ENCODE results near the gene IGLL5. TPM values are rescaled to one million over a fixed set of nuclear protein-coding genes. Genes with fewer than 3 reads are reported as not detected.
A peak's percentile ranks its signal among the peaks of the same experiment; 100 is the strongest.

IGLL5 gene
- total RNA-seq, 1 experiment from 2014 or later, result 1.0 TPM

DNA sequence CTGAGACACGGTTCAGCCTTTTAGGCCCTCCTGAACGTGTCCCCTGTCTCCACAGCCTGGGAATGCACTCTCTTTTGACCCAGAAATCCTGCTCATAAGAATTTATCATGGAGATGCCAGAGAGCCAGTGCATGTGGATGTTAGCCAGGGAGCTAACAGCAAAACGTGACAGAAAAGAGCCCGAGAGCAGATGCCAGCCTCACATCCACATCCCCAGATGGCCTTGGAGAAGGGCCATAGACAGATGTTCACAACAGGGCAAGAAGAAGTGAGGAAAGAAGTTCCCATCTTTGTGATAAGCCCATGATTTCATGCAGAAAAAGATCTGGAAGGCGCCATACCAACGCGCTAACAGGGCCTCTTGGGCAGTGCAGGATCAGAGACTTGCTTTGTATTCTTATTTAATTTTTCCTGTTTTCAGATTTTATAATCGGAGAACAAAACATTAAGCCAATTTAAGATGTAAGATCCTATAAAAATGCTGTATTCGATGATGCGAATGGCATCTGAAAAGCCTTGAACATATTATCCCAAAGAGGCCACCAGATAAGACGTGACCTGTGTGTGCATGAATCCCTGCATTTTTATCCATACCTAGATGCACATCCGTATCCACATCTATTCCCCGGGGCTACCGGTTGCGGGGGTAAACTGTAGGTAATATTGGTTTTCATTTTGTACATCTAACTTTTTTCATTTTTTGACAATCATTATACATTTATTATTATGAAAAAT, 48.7 kb downstream of the IGLL5 start:
- H3K36me3 ChIP-seq, result no peaks in the 10 kb centered on the region
- H3K4me1 ChIP-seq, result peaks cover 17% of the 10 kb centered on the region
- H3K27ac ChIP-seq, result peak overlapping the region; percentile 75
- H3K27me3 ChIP-seq, result no peaks in the 10 kb centered on the region
- H3K4me3 ChIP-seq, result no peak overlapping the region
- DNase-seq, result no peak
- no peaks in the 10 kb centered on the region for H3K9me3 ChIP-seq (replicated peaks)

DNA sequence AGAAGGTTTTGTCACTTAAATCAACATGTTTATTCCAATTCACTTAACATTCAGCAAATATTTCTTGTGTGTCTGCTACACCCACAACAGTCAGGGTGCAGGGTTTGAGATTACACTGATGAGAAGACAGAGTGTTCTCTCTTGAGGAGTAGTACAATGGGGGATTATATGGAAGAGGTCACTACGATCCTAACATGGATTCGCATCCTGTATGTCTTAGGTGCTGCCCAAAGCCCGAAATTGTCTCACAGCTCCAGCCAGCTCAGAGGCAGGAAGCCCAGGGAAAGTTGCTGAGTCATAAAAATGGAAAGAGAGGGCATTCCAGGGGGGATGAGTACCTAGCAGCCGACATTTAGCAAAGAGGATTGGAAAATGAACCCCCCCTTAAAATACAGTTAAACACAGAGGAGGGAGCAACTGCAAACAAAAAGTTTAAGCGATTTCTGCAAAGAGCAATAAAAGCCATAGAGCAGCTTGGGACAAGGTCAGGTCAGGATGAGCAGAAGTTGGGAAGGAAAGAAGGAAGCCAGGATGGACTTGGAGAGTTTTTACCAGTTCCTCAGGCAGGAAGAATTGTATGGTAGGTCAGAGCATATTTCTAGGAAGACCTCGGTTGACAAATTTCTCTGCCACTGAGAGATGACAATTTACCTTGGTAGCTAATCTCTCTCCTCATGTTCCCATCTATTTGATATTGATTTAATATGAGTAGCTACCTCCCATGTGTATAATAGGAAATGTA, 49.5 kb downstream of the IGLL5 start:
- DNase-seq, result no peak
- Histone ChIP-seq H3K9me3 (replicated peaks) (no peaks in the 10 kb centered on the region), H3K27me3 (no peaks in the 10 kb centered on the region), H3K4me3 (no peak overlapping the region), H3K36me3 (no peaks in the 10 kb centered on the region), H3K4me1 (peaks cover 18% of the 10 kb centered on the region), H3K27ac (no peak overlapping the region)

DNA sequence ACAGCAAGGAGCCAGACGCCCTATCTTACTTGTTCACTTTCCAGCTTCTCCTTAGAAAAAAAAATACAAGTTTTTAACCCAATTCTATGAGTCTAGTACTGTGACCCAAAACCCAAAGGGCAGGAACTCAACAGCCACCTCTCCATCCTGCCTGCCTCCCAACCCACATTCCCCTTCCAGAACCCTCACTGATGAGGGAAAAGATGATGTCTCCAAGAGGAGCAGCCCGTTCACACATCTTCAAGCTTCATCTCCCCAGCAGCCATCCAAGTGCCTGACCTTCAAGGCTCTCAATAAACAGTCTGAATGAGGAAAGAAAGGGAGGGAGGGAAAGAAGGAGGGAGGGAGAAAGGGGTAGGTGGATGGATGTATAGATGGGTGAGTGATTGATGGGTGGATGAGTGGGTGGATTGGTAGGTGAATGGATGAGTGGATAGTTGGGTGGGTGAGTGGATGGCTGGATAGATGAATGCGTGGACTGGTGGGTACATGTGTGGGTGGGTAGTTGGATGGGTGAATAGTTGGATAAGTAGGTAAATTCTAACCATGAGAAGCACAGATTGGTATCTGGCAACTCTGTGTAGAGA, 50.4 kb downstream of the IGLL5 start:
- no peak for DNase-seq
- Histone ChIP-seq H3K9me3 (replicated peaks) (no peaks in the 10 kb centered on the region), H3K36me3 (no peaks in the 10 kb centered on the region), H3K27me3 (no peaks in the 10 kb centered on the region), H3K4me1 (peaks cover 27% of the 10 kb centered on the region), H3K27ac (no peak overlapping the region), H3K4me3 (no peak overlapping the region)

DNA sequence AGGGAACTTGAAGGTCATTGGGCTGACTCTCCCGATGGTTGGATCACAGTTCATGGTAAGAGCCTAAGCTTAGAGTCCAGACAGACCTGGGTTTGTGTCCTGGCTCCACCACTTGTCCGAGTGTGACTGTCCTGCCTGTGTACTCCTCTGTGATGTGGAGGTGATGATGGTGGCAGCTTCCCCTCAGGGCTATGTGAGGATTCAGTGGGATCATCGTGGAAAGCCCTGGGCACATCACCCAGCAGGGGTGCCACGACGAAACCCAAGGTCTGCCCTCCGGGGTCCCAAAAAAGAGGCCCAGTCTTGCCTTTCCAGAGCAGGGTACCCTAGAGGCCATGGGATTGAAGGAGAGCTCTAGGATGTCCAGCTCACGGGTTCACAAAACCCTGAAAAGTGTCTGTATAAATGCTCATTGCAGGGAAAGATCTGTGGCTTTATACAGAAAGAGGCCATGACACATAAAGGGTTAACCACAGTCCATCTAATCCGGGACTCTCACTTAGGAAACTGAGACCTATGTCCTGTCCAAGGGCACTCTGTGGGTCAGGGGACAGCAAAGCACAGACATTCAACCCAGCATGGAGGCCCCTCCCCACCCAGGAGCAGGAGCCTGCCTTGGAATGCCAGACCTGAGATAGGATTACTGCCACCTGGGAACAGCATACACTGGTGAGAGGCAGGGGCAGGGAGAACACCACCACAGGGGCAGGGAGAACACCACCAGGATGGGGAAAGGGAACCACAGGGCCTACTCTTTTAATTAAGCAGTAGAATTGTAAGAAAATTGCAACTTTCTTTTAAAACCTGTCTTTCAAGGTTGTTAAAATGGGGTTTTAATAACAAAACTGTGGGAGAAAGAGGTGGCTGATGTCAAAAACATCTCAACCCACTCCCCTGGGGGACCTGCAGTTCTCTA, 51.3 kb downstream of the IGLL5 start:
- no peaks in the 10 kb centered on the region for H3K27me3 ChIP-seq
- no peak overlapping the region for H3K4me3 ChIP-seq
- no peak overlapping the region for H3K27ac ChIP-seq
- no peaks in the 10 kb centered on the region for H3K9me3 ChIP-seq (replicated peaks)
- DNase-seq, result no peak
- H3K4me1 ChIP-seq, result peaks cover 30% of the 10 kb centered on the region
- no peaks in the 10 kb centered on the region for H3K36me3 ChIP-seq

DNA sequence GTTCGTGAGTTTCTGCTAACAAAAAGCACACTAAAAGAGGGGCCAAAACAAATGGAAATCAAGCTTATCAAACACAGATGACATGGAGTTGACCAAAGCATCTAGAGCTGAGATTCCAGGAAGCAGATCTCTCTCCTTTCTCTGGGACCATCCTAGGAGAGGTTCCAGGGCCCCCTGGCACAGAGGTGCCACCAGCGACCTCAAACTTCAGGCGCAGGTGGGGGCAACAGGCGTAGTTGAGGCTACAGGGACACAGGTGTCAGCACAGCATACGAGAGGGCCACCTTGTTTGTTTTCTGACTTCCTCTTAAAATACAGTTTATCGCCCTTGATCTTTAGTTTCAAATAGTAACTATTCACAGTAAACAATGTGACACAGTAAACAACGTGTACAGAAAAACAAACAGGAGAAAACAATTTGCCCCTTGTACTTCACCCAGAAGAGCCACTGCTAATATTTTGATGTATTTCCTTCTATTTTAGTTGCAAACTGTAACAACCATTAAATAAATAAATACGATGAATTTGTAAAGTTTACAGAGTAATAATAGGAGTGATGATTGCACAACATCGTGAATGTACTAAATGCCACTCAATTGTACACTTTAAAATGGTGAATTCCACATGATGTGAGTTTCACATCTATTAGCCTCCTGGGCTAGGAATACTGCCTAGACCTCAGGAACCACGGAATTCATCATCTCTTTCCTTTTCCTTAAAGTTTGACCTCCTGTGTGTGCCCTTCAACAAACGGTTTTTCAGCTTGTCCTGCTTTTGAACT, 52.2 kb downstream of the IGLL5 start:
- Histone ChIP-seq H3K9me3 (replicated peaks) (no peaks in the 10 kb centered on the region), H3K27ac (no peak overlapping the region), H3K4me3 (no peak overlapping the region), H3K36me3 (no peaks in the 10 kb centered on the region), H3K4me1 (peaks cover 29% of the 10 kb centered on the region), H3K27me3 (no peaks in the 10 kb centered on the region)
- DNase-seq, result no peak

DNA sequence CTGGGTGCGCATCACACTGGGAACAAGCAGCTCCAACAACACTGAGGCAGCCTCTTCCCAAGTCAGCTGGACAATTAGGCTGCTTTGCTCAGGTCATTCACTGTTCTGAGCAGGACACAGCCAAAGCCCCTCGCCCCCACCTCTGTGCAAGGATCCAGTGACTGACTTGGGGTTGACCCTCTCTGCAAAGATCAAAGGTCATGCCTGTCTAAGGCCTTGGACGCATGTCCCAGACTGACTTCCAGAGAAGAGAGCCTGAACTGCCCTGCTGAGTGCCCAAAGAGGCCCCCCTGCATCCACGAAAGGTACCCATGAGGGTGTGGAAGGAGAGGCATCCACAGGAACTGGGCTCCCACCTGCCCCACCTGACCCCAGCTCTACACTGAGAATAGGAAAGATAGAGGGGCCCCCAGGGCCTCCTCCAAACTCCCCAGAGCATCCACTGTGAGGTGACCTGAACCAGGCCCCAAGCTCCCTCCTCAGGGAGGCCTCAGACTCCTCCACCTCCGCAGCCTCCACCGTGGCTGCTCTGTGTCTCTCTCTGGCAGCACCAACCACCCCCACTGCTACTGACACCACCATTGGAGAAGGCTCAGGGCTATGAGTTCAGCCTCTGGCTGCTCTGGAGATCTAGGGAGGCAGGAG, 53.5 kb downstream of the IGLL5 start:
- Histone ChIP-seq H3K36me3 (no peaks in the 10 kb centered on the region), H3K9me3 (replicated peaks) (no peaks in the 10 kb centered on the region), H3K4me1 (peaks cover 16% of the 10 kb centered on the region), H3K27me3 (no peaks in the 10 kb centered on the region), H3K27ac (no peak overlapping the region), H3K4me3 (no peak overlapping the region)
- DNase-seq, result no peak

DNA sequence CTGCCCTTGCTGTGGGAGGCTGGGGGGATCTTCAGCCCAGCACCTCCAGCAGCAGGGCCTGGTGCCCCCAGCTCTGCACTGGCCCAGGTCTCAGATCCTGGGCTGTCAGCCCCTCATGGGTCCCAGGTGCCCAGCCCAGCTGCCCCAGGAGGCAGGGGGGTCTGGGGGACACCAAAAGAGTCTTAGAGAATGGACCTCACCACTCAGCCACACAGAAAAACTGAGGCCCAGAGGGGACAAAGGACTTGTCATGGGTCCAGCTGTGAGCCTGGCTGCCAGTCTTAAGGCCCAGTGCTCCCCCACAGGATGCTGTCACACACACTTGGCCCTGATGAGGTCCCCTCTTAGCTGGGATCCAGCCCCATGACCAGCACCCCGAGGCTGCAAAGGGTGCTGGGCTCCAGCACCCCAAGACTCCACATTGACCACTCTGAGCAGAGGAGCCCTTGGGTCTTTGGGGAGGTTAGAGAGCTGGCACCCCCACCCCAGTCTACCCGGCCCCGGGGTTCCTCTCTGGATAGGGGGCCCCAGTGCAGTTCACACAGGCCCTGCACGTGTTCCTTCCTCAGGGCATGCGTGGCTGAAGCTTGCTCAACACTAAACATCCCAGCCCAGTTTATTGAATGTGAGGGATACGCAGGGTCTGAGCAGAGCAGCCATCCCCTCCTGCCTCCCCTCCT, 54.4 kb downstream of the IGLL5 start:
- DNase-seq, result no peak
- H3K36me3 ChIP-seq, result no peaks in the 10 kb centered on the region
- no peak overlapping the region for H3K4me3 ChIP-seq

DNA sequence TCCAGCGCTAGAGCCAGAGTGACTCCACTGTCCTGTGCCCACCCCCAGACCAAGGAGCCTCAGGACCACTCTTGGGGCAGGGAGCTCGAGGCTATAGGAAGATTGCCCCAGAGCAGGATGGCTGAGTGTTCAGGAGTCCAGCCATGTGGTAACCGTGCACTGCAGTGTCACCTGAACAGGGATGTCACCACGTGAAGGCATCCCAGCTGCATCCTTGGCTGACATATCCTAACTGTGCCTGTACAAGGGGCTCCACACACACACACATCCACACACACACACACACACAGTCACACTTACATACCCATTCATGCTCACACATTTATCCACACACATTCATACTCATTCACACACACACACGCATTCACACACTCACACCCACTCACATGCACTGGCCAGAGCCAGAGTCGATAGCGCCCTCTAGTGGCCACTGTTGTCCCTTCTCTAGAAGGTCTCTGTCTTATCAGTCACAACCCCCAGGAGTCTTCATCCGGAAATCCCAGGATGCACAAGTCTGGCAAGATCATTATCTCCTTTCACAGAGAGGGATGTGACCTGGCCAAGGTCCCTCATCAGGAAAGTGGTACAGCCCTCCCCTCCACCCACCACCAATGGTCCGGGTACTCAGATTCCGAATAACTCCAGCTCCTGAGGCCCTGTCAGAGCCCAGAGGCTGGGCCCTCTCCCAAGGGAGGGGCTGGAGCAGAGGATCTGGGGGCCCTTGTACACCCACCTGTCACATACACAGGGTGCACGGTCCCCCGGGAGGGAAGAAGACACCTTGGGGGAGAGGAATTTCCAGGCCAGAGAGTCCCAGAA, 55.1 kb downstream of the IGLL5 start:
- Histone ChIP-seq H3K27me3 (no peaks in the 10 kb centered on the region), H3K27ac (peak overlapping the region; percentile 23; the same call in 1 of the 2 replicates), H3K36me3 (no peaks in the 10 kb centered on the region), H3K4me3 (no peak overlapping the region), H3K9me3 (replicated peaks) (no peaks in the 10 kb centered on the region), H3K4me1 (peaks cover 17% of the 10 kb centered on the region)
- DNase-seq, result peak; percentile 87 to 94

More for the DNA sequence above, 54.4 kb downstream of the IGLL5 start:
- Histone ChIP-seq H3K27ac (no peak overlapping the region), H3K4me1 (peaks cover 17% of the 10 kb centered on the region), H3K9me3 (replicated peaks) (no peaks in the 10 kb centered on the region), H3K27me3 (no peaks in the 10 kb centered on the region)

DNA sequence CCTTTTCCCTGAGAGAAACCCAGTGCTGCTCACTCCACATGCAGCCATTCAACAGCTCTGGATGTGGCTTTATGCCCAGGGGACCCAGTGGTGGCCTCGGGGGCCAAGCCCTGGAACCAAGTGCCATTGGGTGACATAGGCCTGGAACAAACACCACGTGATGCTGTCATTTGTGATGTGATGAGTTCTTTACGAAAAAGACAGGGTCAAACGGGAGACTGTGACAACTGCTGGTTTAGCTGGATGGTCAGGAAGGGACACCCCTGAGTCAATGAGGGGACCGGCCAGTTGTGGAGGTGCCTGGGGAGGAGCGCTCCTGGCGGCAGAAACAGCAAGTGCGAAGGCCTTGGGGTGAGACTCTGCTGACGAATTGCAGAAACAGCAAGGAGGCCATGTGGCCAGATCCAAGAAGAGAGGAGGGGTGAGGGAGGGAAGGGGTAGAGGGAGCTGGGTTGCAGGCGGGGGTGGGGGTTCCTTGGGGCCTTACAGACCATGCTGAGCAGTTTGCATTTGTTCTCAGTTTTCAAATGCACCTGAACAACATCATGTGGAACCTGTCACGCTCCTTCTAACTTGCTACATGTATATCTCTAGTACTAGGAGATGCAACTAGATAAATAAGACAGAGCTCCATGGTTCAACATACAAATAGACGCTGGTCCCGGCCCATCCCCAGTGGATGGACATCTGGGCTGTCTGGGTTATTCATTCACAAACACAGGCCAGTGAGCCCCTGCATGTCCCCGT, 56.1 kb downstream of the IGLL5 start:
- Histone ChIP-seq H3K4me3 (no peak overlapping the region), H3K9me3 (replicated peaks) (no peaks in the 10 kb centered on the region), H3K27ac (no peak overlapping the region; the same call in 1 of the 2 replicates), H3K4me1 (peaks cover 17% of the 10 kb centered on the region), H3K36me3 (no peaks in the 10 kb centered on the region), H3K27me3 (no peaks in the 10 kb centered on the region)
- no peak for DNase-seq

DNA sequence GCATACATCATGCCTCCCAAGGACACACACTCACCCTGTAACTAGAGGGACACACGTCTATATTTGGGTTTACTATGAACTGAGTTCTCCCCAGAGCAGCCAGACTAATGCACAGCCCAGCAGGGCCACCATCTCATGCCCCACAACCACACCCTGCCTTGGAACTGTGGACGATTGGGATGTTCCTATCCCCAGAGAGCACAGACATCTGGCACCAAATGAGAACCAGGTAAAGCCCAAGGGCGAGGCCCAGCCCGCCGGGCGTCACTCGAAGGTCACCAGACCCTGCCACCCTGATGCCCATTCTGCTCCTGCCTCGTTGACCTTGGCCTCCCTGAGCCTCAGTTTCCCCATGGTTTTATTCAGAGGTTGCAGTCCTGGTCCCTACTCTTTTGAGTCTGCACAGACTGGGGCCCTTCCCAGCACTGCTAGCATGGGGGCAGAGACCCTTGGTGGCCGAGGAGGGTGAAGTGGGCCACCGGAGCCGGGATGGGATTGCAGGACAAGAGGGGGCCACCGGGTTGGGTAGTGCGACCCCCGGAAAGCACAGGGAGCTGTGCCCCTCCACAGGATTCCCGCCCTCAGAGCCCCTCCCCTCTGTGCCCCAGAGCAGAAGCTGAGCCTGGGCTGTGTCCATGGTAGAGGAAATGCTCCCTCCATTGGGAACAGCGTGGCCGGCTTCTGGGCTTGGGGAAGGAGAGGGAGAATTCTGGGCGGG, 56.8 kb downstream of the IGLL5 start:
- no peaks in the 10 kb centered on the region for H3K9me3 ChIP-seq (replicated peaks)
- H3K27me3 ChIP-seq, result no peaks in the 10 kb centered on the region
- H3K4me1 ChIP-seq, result peaks cover 22% of the 10 kb centered on the region
- no peaks in the 10 kb centered on the region for H3K36me3 ChIP-seq
- no peak overlapping the region for H3K4me3 ChIP-seq
- H3K27ac ChIP-seq, result no peak overlapping the region
- DNase-seq, result no peak

DNA sequence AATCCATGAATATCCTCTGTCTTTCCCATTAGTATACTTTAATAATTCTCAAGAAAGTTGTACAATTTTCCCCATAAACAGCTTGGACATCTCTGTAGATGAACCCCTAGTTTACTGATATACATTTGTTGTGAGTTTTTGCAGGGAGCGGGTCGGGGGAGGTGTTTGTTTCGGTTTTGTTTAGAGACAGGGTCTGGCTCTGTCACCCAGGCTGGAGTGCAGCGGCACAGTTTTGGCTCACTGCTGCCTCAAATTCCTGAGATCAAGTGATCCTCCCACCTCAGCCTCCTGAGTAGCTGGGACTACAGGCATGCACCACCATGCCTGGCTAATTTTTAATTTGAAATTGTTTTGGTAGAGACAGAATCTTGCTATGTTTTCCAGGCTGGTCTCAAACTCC, 57.6 kb downstream of the IGLL5 start:
- Histone ChIP-seq H3K27me3 (no peaks in the 10 kb centered on the region), H3K27ac (no peak overlapping the region), H3K9me3 (replicated peaks) (no peaks in the 10 kb centered on the region), H3K4me3 (no peak overlapping the region), H3K36me3 (no peaks in the 10 kb centered on the region), H3K4me1 (peaks cover 22% of the 10 kb centered on the region)
- no peak for DNase-seq

Measured in SJCRH30 (cell line).